Suppressor macrophage treated with lipopolysaccharide for 4 hours (primary cell): ENCODE measurements around the gene MARCHF2.
A peak's percentile ranks its signal among the peaks of the same experiment; 100 is the strongest.
"Not testable (repeated sequence)": the region's sequence is repeated elsewhere in the genome, so short reads cannot be mapped to it uniquely, and the experiment has no call there.

Experiments used
- DNase-seq: peaks from one replicate; pipeline ENCODE4 v3.0.0-alpha.2; 2020

MARCHF2 gene

GRCh38 chr19:8413629-8413995 lies 507 bp downstream of the MARCHF2 start:
- DNase-seq: peak; percentile 61

GRCh38 chr19:8416796-8417195 lies 3.7 kb downstream of the MARCHF2 start:
- DNase-seq: no peak

- DNase-seq: no peak
These were observed 8.7 kb downstream of the MARCHF2 start for GRCh38 chr19:8421484-8422461.

GRCh38 chr19:8423817-8424223 lies 10.7 kb downstream of the MARCHF2 start:
- peak; percentile 99 for DNase-seq

GRCh38 chr19:8425331-8425730 lies 12.2 kb downstream of the MARCHF2 start:
- DNase-seq: not testable (repeated sequence)

- DNase-seq: no peak
These were observed 13.2 kb downstream of the MARCHF2 start for GRCh38 chr19:8426283-8426682.

GRCh38 chr19:8429044-8429443 lies 15.9 kb downstream of the MARCHF2 start:
- DNase-seq: no peak

GRCh38 chr19:8429826-8430225 lies 16.7 kb downstream of the MARCHF2 start:
- no peak for DNase-seq

GRCh38 chr19:8430650-8431049 lies 17.5 kb downstream of the MARCHF2 start:
- DNase-seq: no peak

GRCh38 chr19:8438236-8438635 lies 25.1 kb downstream of the MARCHF2 start:
- no peak for DNase-seq

GRCh38 chr19:8441725-8442544 lies 28.8 kb downstream of the MARCHF2 start:
- no peak for DNase-seq

GRCh38 chr19:8444140-8444676 lies 31.1 kb downstream of the MARCHF2 start:
- DNase-seq: not testable (repeated sequence)

- peak; percentile 100 for DNase-seq
These were observed 31.8 kb downstream of the MARCHF2 start, which contains the start of gene HNRNPM for GRCh38 chr19:8444677-8445487. Gene HNRNPM, plus strand, starts transcription at chr19:8444975. Its CDS starts 24 bp downstream, at chr19:8444999.

GRCh38 chr19:8445488-8446001 lies 32.4 kb downstream of the MARCHF2 start:
- peak; percentile 72 for DNase-seq

- peak; percentile 73 for DNase-seq
These were observed 33.1 kb downstream of the MARCHF2 start for GRCh38 chr19:8446061-8446709.

GRCh38 chr19:8449830-8450229 lies 36.7 kb downstream of the MARCHF2 start:
- no peak for DNase-seq

- no peak for DNase-seq
These were observed 38.3 kb downstream of the MARCHF2 start for GRCh38 chr19:8451377-8451776.

- DNase-seq: peak; percentile 19
These were observed 38.8 kb downstream of the MARCHF2 start for GRCh38 chr19:8451885-8452284.

GRCh38 chr19:8452446-8453123 lies 39.5 kb downstream of the MARCHF2 start:
- no peak for DNase-seq

- no peak for DNase-seq
These were observed 40.5 kb downstream of the MARCHF2 start for GRCh38 chr19:8453616-8454015.

GRCh38 chr19:8454218-8454617 lies 41.1 kb downstream of the MARCHF2 start:
- no peak for DNase-seq
